Fibroblast of the aortic adventitia (primary cell): ENCODE data around the gene CXCL1. TPM values are rescaled to one million over a fixed set of nuclear protein-coding genes. Genes with fewer than 3 reads are reported as not detected.

Experiments used
- DNase-seq: peaks from one replicate; pipeline ENCODE4 v3.0.0-alpha.2; 2010; ENCODE audit warnings: low read depth
- H3K4me3 ChIP-seq: 2 replicates; pipeline ENCODE4 v1.5.1; 2011; ENCODE audit warnings: low read depth, mild to moderate bottlenecking, control low read depth, low read length, moderate library complexity
- total RNA-seq: library from RNA; depleted of rRNA; stranded (reverse); fragments of >200 nt; gene quantifications from 2 replicates; pipeline ENCODE4 v1.2.3, GENCODE V29; 2012; ENCODE audit warnings: low replicate concordance
- TF ChIP-seq, protein P1 (sequence below): IDR thresholded peaks from 2 replicates; pipeline ENCODE4 v1.5.1; 2011; ENCODE audit warnings: mild to moderate bottlenecking, low read length, control low read depth, inconsistent platforms; ENCODE audit not compliant: insufficient read depth

The CXCL1 gene
- total RNA-seq, 1 donor, result 5.2 TPM

DNA sequence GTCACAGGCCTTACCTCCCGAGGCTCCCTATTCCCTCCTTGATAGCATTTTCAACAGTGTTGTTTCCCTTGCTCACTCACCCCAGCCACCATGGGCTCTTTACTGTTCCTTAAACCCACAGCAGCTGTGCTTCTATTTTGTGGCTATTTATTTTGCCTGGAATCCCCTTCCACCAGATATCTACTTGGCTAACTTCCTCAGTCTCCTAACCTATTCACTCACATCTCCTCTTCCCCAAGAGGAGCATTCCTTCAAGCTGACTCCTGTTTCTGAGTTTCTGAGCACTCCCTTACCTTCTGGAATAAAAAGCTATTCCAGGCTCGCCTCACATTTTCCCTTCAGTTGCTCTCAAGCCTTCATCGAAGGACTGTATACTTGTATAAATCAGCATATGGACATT, 50.5 kb downstream of the CXCL1 start:
- TF ChIP-seq, protein P1, sequence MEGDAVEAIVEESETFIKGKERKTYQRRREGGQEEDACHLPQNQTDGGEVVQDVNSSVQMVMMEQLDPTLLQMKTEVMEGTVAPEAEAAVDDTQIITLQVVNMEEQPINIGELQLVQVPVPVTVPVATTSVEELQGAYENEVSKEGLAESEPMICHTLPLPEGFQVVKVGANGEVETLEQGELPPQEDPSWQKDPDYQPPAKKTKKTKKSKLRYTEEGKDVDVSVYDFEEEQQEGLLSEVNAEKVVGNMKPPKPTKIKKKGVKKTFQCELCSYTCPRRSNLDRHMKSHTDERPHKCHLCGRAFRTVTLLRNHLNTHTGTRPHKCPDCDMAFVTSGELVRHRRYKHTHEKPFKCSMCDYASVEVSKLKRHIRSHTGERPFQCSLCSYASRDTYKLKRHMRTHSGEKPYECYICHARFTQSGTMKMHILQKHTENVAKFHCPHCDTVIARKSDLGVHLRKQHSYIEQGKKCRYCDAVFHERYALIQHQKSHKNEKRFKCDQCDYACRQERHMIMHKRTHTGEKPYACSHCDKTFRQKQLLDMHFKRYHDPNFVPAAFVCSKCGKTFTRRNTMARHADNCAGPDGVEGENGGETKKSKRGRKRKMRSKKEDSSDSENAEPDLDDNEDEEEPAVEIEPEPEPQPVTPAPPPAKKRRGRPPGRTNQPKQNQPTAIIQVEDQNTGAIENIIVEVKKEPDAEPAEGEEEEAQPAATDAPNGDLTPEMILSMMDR, result no peak
- DNase-seq, result peak; percentile 70

More for the DNA sequence above, 50.5 kb downstream of the CXCL1 start:
- no peak overlapping the region for H3K4me3 ChIP-seq

Other genes starting within 250 kb of the CXCL1 start
- gene RASSF6, start 249.0 kb upstream of the CXCL1 start, total RNA-seq, result not detected in 2 replicates
- gene CXCL8, start 128.8 kb upstream of the CXCL1 start, total RNA-seq, result 0.98 and 2.4 TPM in 2 replicates
- gene CXCL6, start 32.7 kb upstream of the CXCL1 start, total RNA-seq, result 1.4 and 19.0 TPM in 2 replicates
- gene PF4V1, start 16.1 kb upstream of the CXCL1 start, total RNA-seq, result not detected in 2 replicates
- not detected in 2 replicates for gene PF4, start 112.6 kb downstream of the CXCL1 start, total RNA-seq
- gene PPBP, start 118.8 kb downstream of the CXCL1 start, total RNA-seq, result not detected in 2 replicates
- gene CXCL5, start 129.3 kb downstream of the CXCL1 start, total RNA-seq, result 0.36 and 2.2 TPM in 2 replicates
- 0.09 TPM in 1 of 2 replicates, not detected in the other for gene CXCL3, start 169.3 kb downstream of the CXCL1 start, total RNA-seq
- 1.1 and 1.9 TPM in 2 replicates for gene CXCL2, start 229.8 kb downstream of the CXCL1 start, total RNA-seq